HFF-Myc (cell line): ENCODE measurements around the gene NFE2L1.
"Not testable (repeated sequence)": the region's sequence is repeated elsewhere in the genome, so short reads cannot be mapped to it uniquely, and the experiment has no call there.

Experiments
- DNase-seq: peaks from one replicate; pipeline ENCODE4 v3.0.0-alpha.2; 2011; ENCODE audit warnings: low read depth; ENCODE audit errors: extremely low read depth
- H3K4me3 ChIP-seq: replicated peaks from 2 replicates; pipeline ENCODE4 v1.5.1; 2011; ENCODE audit warnings: low read depth, mild to moderate bottlenecking, control low read depth, low read length
- TF ChIP-seq, protein P1 (sequence below): IDR thresholded peaks from 2 replicates; pipeline ENCODE4 v1.5.1; 2012; ENCODE audit warnings: mild to moderate bottlenecking, low read depth, low read length, control low read depth; ENCODE audit errors: missing control alignments

The NFE2L1 gene

DNA sequence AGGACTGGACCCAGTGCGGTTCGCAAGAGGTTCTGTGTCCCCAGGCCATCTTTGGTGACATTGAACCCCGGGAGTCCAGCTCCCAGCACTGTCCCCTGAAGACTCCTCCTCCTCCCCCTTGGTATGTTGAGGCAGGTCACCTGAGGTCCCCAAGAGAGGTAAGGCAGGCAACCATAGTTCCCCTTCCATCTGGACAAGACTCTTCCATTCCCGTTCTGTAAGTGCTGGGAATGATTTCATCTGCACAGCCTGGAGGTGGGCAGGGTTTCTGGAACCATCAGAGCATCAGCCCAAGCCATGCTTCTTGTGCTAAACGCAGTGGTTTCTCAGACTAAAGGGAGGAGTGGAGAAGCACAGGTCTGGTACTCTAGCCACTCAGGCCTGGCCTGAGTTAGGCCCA is 35.5 kb upstream of the NFE2L1 start:
- DNase-seq, result no peak
- TF ChIP-seq, protein P1, sequence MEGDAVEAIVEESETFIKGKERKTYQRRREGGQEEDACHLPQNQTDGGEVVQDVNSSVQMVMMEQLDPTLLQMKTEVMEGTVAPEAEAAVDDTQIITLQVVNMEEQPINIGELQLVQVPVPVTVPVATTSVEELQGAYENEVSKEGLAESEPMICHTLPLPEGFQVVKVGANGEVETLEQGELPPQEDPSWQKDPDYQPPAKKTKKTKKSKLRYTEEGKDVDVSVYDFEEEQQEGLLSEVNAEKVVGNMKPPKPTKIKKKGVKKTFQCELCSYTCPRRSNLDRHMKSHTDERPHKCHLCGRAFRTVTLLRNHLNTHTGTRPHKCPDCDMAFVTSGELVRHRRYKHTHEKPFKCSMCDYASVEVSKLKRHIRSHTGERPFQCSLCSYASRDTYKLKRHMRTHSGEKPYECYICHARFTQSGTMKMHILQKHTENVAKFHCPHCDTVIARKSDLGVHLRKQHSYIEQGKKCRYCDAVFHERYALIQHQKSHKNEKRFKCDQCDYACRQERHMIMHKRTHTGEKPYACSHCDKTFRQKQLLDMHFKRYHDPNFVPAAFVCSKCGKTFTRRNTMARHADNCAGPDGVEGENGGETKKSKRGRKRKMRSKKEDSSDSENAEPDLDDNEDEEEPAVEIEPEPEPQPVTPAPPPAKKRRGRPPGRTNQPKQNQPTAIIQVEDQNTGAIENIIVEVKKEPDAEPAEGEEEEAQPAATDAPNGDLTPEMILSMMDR, result no peak
- H3K4me3 ChIP-seq, result peak overlapping the region; percentile 28; the same call in 1 of the 2 replicates

DNA sequence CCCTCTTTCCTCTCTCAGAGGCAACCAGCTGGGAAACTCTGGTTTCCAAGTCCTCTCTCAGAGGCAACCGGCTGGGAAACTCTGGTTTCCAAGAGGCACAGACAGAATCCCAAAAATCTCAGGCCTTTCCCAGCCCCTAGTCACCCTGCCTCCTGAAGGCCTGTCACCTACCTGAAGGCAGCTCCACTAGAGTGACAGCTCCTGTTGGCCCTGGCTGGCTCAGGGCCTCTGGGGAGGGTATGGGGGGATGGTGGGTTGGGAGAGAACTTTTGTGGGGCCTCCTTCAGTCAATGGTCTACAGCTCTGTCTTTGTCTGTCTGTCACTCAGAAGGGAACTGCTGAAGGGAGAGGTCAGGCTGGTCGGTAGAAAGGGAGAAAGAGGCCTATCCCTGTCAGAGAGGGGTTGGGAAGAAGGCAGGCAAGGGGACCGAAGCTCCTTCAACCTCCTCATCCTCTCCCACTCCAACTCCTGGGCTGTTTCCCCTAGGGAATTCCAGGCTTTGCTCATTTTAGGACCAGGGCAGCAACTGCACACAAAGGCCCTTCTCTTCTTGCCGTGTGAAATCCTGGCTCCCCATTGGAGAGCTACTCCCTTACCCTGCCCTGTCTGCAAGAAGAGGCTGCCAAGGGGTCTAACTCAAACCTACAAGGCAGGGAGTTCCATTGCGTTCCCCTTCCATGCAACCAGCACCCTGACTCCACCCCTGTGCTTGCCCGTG is 34.1 kb upstream of the NFE2L1 start:
- no peak for DNase-seq
- TF ChIP-seq, protein P1, result no peak
- H3K4me3 ChIP-seq, result no peak overlapping the region

DNA sequence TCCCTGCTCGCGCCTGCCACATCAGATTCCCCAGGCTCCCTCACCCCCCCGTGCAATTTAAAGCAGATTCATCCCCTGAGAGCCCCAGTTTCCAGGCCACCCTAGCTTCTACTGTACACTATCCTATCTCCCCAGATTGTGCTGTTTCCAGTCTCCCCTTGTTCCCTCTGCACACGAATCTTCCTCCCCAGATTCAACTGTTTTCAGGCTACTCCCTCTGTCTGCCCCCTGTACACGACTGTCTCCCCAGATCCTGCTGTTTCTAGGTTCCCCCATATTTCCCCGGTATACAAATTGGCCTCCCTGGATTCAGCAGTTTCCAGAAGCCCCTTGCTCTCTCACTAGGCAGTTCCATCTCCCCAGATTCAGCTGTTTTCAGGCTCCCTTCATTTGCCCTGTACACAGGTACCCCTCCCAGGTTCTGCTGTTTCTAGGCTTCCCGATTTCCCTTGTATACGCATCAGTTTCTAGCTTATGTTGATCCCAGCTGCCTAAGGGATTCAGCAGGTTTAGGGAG is 33.5 kb upstream of the NFE2L1 start:
- no peak overlapping the region for H3K4me3 ChIP-seq
- TF ChIP-seq, protein P1, result no peak
- no peak for DNase-seq

DNA sequence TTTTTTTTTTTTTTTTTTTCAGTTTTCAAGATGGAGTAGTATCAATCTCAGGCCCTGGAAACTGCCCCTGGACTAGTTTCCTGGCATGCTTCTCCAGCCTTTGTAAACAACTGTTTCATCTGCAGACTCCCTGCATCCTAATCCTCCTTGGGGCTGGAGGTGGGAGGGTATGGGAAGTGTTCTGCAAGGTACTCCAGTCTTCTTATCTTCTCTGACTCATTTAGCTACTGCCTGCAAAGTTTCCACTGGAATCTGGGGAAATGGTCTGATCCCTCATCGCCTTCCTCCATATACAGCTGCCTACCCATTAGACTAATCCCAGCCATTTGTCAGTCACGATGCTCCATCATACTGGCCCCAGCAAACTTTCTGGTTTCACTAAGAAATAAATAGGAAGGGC is 32.0 kb upstream of the NFE2L1 start:
- TF ChIP-seq, protein P1, result no peak
- no peak for DNase-seq
- no peak overlapping the region for H3K4me3 ChIP-seq

DNA sequence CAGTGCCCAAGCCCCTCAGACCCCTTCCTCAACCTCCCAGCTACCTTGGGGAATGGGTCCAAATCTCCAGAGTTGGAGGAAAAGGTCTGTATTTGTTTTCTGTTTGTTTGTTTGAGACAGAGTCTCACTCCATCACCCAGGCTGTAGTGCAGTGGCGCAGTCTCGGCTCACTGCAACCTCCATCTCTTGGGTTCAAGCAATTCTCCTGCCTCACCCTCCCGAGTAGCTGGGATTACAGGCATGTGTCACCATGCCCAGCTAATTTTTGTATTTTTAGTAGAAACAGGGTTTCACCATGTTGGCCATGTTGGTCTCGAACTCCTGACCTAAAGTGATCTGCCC is 30.4 kb upstream of the NFE2L1 start:
- DNase-seq, H3K4me3 ChIP-seq: not testable (repeated sequence)

DNA sequence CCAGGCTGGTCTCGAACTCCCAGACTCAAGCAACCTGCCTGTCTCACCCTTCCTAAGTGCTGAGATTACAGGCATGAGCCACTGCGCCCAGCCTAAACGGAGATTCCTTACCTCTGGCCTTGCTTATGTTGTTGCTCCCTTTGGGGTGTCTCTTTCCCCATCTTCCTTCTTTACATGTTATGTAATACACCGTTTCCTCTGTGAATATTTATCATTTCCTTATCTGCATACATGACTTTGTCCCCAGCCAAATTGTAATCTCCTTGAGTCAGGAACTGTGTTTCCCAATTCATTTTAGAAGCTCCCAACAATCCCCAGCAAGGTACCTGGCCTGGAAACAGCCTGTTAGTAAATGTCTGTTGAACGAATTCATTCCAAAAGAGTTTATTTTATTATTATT is 26.2 kb upstream of the NFE2L1 start:
- no peak for DNase-seq
- H3K4me3 ChIP-seq, result no peak overlapping the region
- TF ChIP-seq, protein P1, result no peak

DNA sequence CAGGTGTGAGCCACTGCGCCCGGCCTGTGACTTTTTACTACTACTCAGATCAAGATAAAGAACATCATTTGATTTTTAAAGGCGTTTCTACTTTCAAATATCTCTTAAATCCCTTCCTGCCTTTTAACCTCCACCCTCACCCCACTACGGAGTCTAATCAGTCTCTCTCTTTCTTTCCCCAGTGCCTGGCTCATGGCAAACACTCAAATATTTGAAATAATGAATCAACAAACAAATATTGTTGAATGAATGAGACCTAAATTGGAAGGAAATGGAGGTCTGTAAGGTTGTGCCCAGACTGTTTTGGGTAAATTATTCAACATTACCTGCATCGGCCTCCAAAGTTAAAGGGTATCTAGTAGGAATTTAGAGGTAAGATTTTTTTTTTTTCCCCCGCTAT is 25.3 kb upstream of the NFE2L1 start:
- TF ChIP-seq, protein P1, result no peak
- H3K4me3 ChIP-seq, result no peak overlapping the region
- no peak for DNase-seq
